Measurements from ENCODE around the gene GDPD5. TPM values are rescaled to one million over a fixed set of nuclear protein-coding genes. Genes with fewer than 3 reads are reported as not detected.

The GDPD5 gene
- total RNA-seq, 1 experiment from 2014 or later = 12.2 TPM

DNA sequence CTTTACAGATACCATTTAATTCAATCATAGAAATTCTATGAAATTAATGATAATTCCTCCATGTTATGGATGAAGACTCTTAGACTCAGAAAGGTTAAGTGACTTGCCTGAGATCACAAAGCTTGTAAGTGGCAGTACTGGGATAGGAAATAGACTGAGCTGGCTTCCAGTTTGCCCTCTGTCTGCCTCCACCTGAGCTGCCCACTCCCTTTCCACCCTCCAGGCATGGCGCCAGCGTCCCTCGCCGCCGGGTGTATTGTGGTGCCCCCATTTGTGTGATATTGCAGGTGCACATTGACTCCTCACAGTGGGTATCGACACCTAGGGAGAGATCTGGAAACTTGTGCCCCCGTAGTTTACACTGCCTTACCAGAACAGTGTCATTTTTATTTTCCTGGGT is 135.8 kb downstream of the GDPD5 start:
- H3K27ac Mint-ChIP-seq = no peak overlapping the region
- POLR2A ChIA-PET = no interaction called here
- peaks cover 7% of the 10 kb centered on the region; the same call in 1 of the 2 replicates for H3K4me1 Mint-ChIP-seq
- no peaks in the 10 kb centered on the region for H3K36me3 Mint-ChIP-seq
- ATAC-seq (no peak), DNase-seq (ENCODE audit: low spot score) (no peak)
- no peaks in the 10 kb centered on the region for H3K9me3 Mint-ChIP-seq
- H3K27me3 Mint-ChIP-seq (ENCODE audit: low read depth) = no peaks in the 10 kb centered on the region; the same call in 1 of the 2 replicates
- TF ChIP-seq ATF3 (CRISPR knock-in tag; conservative IDR thresholded peaks at IDR 0.05) = no peak
- no peak for TF ChIP-seq ARID4B (CRISPR knock-in tag; IDR thresholded peaks at IDR 0.05; ENCODE audit: borderline replicate concordance)
- no peak for TF ChIP-seq CBFB (CRISPR knock-in tag; IDR thresholded peaks at IDR 0.05; ENCODE audit: low read depth)
- TF ChIP-seq ATF1 (CRISPR knock-in tag; IDR thresholded peaks at IDR 0.05) = no peak
- TF ChIP-seq SOX15 (CRISPR knock-in tag; IDR thresholded peaks at IDR 0.05) = no peak
- TF ChIP-seq EMX1 (CRISPR knock-in tag; IDR thresholded peaks at IDR 0.05) = no peak
- no peak for TF ChIP-seq GTF2I (CRISPR knock-in tag; conservative IDR thresholded peaks at IDR 0.05)
- no peak for TF ChIP-seq CDX4 (CRISPR knock-in tag; IDR thresholded peaks at IDR 0.05; ENCODE audit: borderline replicate concordance)
- TF ChIP-seq GRHL2 (CRISPR knock-in tag; IDR thresholded peaks at IDR 0.05; ENCODE audit: insufficient replicate concordance, severe bottlenecking) = no peak
- no peak for TF ChIP-seq ESRRA (CRISPR knock-in tag; IDR thresholded peaks at IDR 0.05; ENCODE audit: borderline replicate concordance)
- no peak for TF ChIP-seq FOXJ3 (CRISPR knock-in tag; IDR thresholded peaks at IDR 0.05; ENCODE audit: borderline replicate concordance)
- no peak for TF ChIP-seq MYBL2 (CRISPR knock-in tag; IDR thresholded peaks at IDR 0.05)
- no peak for TF ChIP-seq ZNF423 (CRISPR knock-in tag; IDR thresholded peaks at IDR 0.05)
- no peak for TF ChIP-seq ZNF416 (CRISPR knock-in tag; IDR thresholded peaks at IDR 0.05)
- TF ChIP-seq SP1 (CRISPR knock-in tag; conservative IDR thresholded peaks at IDR 0.05) = no peak
- CTCF ChIA-PET = interaction anchor here (0.6 to 2.9 kb wide), 8 partner anchors 11 to 164 kb away, joined by 3 to 39 read pairs (median 6); no protein-coding TSS in a partner anchor
- no peak overlapping the region for H3K4me3 Mint-ChIP-seq

- no peak overlapping the region for H3K4me3 Mint-ChIP-seq
- H3K36me3 Mint-ChIP-seq = no peaks in the 10 kb centered on the region
- ChIA-PET POLR2A (no interaction called here), CTCF (interaction anchor here (0.6 to 7.5 kb wide), 23 partner anchors 11 to 165 kb away, joined by 3 to 89 read pairs (median 6); partner anchors contain the start of gene GDPD5)
- H3K27me3 Mint-ChIP-seq (ENCODE audit: low read depth) = peaks cover 2% of the 10 kb centered on the region; the same call in 1 of the 2 replicates
- no peaks in the 10 kb centered on the region for H3K9me3 Mint-ChIP-seq
- H3K4me1 Mint-ChIP-seq = peaks cover 14% of the 10 kb centered on the region
- H3K27ac Mint-ChIP-seq = no peak overlapping the region
- TF ChIP-seq NR3C1 (CRISPR knock-in tag; conservative IDR thresholded peaks at IDR 0.05; ENCODE audit: low read depth) = no peak
- DNase-seq (ENCODE audit: low spot score) (no peak), ATAC-seq (no peak)
Observed at GRCh38 chr11:75389276-75389605, 136.5 kb downstream of the GDPD5 start.

GRCh38 chr11:75388386-75389275 is 137.1 kb downstream of the GDPD5 start:
- DNase-seq (ENCODE audit: low spot score) = peak; percentile 75
- Mint-ChIP-seq H3K4me1 (peaks cover 20% of the 10 kb centered on the region), H3K36me3 (no peaks in the 10 kb centered on the region), H3K4me3 (no peak overlapping the region), H3K27ac (no peak overlapping the region), H3K27me3 (ENCODE audit: low read depth) (peaks cover 2% of the 10 kb centered on the region; the same call in 1 of the 2 replicates), H3K9me3 (no peaks in the 10 kb centered on the region)
- CTCF ChIA-PET = interaction anchor here (0.6 to 7.5 kb wide), 33 partner anchors 12 to 381 kb away, joined by 3 to 89 read pairs (median 4); partner anchors contain the start of gene GDPD5
- peak; percentile 78 for ATAC-seq
- POLR2A ChIA-PET = no interaction called here
- 0 out of 2 replicates have a peak, but pooled peaks have one; percentile 21 for TF ChIP-seq ZNF423 (CRISPR knock-in tag; IDR thresholded peaks at IDR 0.05)
- TF ChIP-seq, protein P1, sequence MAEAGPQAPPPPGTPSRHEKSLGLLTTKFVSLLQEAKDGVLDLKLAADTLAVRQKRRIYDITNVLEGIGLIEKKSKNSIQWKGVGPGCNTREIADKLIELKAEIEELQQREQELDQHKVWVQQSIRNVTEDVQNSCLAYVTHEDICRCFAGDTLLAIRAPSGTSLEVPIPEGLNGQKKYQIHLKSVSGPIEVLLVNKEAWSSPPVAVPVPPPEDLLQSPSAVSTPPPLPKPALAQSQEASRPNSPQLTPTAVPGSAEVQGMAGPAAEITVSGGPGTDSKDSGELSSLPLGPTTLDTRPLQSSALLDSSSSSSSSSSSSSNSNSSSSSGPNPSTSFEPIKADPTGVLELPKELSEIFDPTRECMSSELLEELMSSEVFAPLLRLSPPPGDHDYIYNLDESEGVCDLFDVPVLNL (CRISPR knock-in tag; IDR thresholded peaks at IDR 0.05; ENCODE audit: borderline replicate concordance, low read depth) = no peak
- no peak for TF ChIP-seq MXD4 (CRISPR knock-in tag; IDR thresholded peaks at IDR 0.05; ENCODE audit: borderline replicate concordance)
- no peak for TF ChIP-seq ZNF219 (CRISPR knock-in tag; IDR thresholded peaks at IDR 0.05; ENCODE audit: borderline replicate concordance)
- no peak for TF ChIP-seq ZNF138 (CRISPR knock-in tag; conservative IDR thresholded peaks at IDR 0.05)
- TF ChIP-seq, protein P2, sequence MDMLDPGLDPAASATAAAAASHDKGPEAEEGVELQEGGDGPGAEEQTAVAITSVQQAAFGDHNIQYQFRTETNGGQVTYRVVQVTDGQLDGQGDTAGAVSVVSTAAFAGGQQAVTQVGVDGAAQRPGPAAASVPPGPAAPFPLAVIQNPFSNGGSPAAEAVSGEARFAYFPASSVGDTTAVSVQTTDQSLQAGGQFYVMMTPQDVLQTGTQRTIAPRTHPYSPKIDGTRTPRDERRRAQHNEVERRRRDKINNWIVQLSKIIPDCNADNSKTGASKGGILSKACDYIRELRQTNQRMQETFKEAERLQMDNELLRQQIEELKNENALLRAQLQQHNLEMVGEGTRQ (CRISPR knock-in tag; IDR thresholded peaks at IDR 0.05) = no peak
- TF ChIP-seq ATF6 (CRISPR knock-in tag; IDR thresholded peaks at IDR 0.05) = no peak
